Activated CD8-positive, alpha-beta memory T cell treated with anti-CD3 and anti-CD28 coated beads, Interleukin-2, amount 50 U/mL, for 1 hour (primary cell): ENCODE results near the gene SEH1L.

ENCODE experiments used
- DNase-seq: peaks from one replicate; pipeline ENCODE4 v3.0.0-alpha.2; 2020; ENCODE audit errors: extremely low read depth

SEH1L gene

GRCh38 chr18:13036622-13037320, 89.0 kb downstream of the SEH1L start:
- DNase-seq, result no peak
